ENCODE data around the gene MUC22.
"Not testable (repeated sequence)": the region's sequence is repeated elsewhere in the genome, so short reads cannot be mapped to it uniquely, and the experiment has no call there.

The MUC22 gene

GRCh38 chr6:30998785-30999184 is 11.5 kb upstream of the MUC22 start:
- no peak for DNase-seq

GRCh38 chr6:31000067-31000860 is 10.0 kb upstream of the MUC22 start:
- not testable (repeated sequence) for DNase-seq

GRCh38 chr6:31001281-31001888 is 8.9 kb upstream of the MUC22 start:
- no peak for DNase-seq

GRCh38 chr6:31002471-31002870 is 7.8 kb upstream of the MUC22 start:
- DNase-seq = no peak

GRCh38 chr6:31004794-31005193 is 5.5 kb upstream of the MUC22 start:
- no peak for DNase-seq

GRCh38 chr6:31005249-31006020 is 4.8 kb upstream of the MUC22 start:
- DNase-seq = no peak

GRCh38 chr6:31007694-31008093 is 2.6 kb upstream of the MUC22 start:
- no peak for DNase-seq

GRCh38 chr6:31008165-31008564 is 2.1 kb upstream of the MUC22 start:
- no peak for DNase-seq

GRCh38 chr6:31009731-31010130 is 543 bp upstream of the MUC22 start:
- no peak for DNase-seq

- no peak for DNase-seq
These were observed 879 bp downstream of the MUC22 start for GRCh38 chr6:31011153-31011552.

- DNase-seq = no peak
These were observed 6.5 kb downstream of the MUC22 start for GRCh38 chr6:31016659-31017299.

- DNase-seq = not testable (repeated sequence)
These were observed 7.2 kb downstream of the MUC22 start for GRCh38 chr6:31017436-31017835.

GRCh38 chr6:31020057-31020456 is 9.8 kb downstream of the MUC22 start:
- DNase-seq = no peak

GRCh38 chr6:31020631-31021255 is 10.5 kb downstream of the MUC22 start:
- not testable (repeated sequence) for DNase-seq

GRCh38 chr6:31021705-31022531 is 11.6 kb downstream of the MUC22 start:
- DNase-seq = not testable (repeated sequence)

GRCh38 chr6:31025595-31025994 is 15.3 kb downstream of the MUC22 start:
- no peak for DNase-seq

GRCh38 chr6:31031095-31031494 is 20.8 kb downstream of the MUC22 start:
- DNase-seq = no peak

- DNase-seq = no peak
These were observed 22.8 kb downstream of the MUC22 start for GRCh38 chr6:31033075-31033474.

GRCh38 chr6:31035862-31036497 is 25.7 kb downstream of the MUC22 start:
- DNase-seq = no peak

- no peak for DNase-seq
These were observed 26.9 kb downstream of the MUC22 start for GRCh38 chr6:31037169-31037568.

- peak in 1 of 2 donors; percentile 5 for DNase-seq
These were observed 27.4 kb downstream of the MUC22 start for GRCh38 chr6:31037682-31038081.
